Endothelial cell of umbilical vein (primary cell): ENCODE data around the gene AQP10.

ENCODE experiments used
- CTCF ChIP-seq, 2 donors: IDR thresholded peaks; 1 replicate in 1 of 2; 2 replicates in 1 of 2; pipeline ENCODE4 v1.5.1; 2011; ENCODE audit warnings: low read length in 2 of 2, mild to moderate bottlenecking in 2 of 2, moderate library complexity in 2 of 2, control low read depth in 1 of 2, inconsistent platforms in 1 of 2, low read depth in 1 of 2; ENCODE audit not compliant: insufficient read depth in 1 of 2; ENCODE audit errors: extremely low read depth in 1 of 2
- GATA2 ChIP-seq: IDR thresholded peaks from 2 replicates; pipeline ENCODE4 v1.7.0; 2011; ENCODE audit warnings: low read depth, mild to moderate bottlenecking, moderate library complexity, mixed read lengths, low read length; ENCODE audit not compliant: insufficient read length, insufficient read depth
- MYC ChIP-seq: IDR thresholded peaks from one replicate; pipeline ENCODE4 v1.6.1; 2011; ENCODE audit warnings: mild to moderate bottlenecking, low read depth, low read length
- POLR2A ChIP-seq: IDR thresholded peaks from 2 replicates; pipeline ENCODE4 v1.6.1; 2012; ENCODE audit warnings: low read depth, mild to moderate bottlenecking, control low read depth, low read length
- POLR2AphosphoS5 ChIP-seq: IDR thresholded peaks from 2 replicates; pipeline ENCODE4 v1.6.1; 2012; ENCODE audit warnings: low read depth, mild to moderate bottlenecking, control low read depth, low read length, moderate library complexity; ENCODE audit not compliant: insufficient read depth

DNA sequence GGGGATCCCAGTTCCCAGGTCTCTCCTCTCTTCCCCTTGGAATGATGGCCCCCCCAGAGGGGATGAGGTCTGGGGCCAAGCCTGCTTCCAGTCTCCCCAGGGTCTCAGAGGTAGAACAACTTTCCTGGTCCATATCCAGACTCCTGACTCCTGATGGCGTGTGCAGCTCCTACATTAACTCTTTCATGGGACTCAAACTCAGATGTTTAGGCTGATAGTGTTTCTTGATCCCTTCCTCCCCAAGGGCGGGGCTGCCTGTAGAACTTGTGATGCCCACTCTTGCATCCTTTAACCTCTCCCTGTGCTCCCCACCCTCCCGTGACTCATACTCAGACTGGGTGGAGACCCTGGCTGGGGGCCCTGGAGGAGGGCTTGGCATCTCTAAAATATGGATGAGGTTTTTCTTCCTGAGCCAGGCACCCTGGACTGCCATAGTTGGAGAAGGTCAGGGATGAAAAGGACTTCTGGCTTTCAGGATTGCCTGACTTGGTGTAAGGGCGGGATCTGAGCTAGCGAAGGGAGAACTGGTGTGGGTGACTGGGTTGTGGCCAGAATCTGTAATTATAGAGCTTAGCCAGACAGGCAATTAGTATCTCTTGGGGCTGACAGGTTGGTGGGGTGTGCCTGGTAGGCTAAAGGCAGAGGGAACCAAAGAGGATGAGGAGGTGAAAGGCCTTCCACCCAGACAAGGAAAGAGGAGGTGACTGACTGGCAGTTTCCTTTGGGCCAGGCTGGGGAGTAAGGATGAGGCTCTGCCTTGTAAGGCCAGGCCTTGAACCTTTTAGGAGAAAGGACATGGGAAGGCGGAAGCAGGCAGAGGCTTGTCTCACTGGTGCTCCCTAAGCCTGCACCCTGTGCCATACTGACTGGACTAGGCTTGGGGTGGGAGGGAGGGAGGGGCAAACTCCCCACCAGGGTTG, 5.9 kb downstream of the AQP10 start:
- no peak for TF ChIP-seq CTCF (IDR thresholded peaks at IDR 0.05; ENCODE audit: extremely low read depth in 1 of 2, insufficient read depth in 1 of 2, low read depth in 1 of 2, low read length in 2 of 2)
- TF ChIP-seq MYC = no peak
- no peak for TF ChIP-seq POLR2AphosphoS5
- no peak for TF ChIP-seq GATA2
- TF ChIP-seq POLR2A = no peak
